Measurements from ENCODE around the gene BTBD2. TPM values are rescaled to one million over a fixed set of nuclear protein-coding genes. Genes with fewer than 3 reads are reported as not detected.
A peak's percentile ranks its signal among the peaks of the same experiment; 100 is the strongest.

Gene BTBD2
- total and polyA plus RNA-seq, 2 of the 13 experiments (the other 11 are each of a cell fraction or from before 2014, with no cell fraction given), result 28.1 to 45.3 TPM

DNA sequence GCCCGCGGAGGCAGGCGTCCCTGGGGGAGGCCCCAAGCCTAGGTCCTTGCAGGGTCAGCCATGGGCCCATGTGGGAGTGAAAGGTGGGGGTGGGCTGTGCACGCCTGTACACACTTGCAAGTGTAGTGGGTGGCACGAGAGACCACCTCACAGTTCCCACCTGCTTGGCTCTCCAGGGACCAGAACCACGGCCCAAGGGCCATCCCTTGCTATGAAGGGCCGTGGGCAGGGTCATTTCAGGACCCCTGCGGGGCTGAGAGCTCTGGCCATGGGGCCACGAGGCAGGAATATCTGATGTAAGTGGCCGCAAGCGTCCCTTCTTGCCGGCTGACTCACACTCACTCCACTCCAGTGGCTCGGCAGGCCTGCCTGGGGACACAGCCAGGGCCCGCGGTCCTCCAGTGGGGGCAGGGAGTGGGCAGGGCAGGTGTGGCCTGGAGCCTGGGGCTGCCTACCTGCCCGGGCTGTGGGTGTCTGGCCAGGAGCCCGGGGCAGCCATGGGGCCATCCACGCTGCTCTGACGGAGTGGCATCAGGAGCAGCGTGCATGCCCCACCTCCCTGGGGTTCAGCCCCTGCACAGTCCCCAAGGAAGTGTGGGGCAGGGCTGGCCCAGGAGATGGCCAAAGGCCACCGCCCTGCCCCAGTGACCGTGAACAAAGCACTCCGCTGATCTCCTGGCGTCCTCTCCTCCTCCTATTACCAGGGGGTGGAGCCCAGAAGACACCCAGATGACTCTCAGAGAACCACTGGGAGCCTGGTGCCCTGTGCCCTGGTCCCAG is 44.1 kb upstream of the BTBD2 start (continued):
- TF ChIP-seq, protein P1, sequence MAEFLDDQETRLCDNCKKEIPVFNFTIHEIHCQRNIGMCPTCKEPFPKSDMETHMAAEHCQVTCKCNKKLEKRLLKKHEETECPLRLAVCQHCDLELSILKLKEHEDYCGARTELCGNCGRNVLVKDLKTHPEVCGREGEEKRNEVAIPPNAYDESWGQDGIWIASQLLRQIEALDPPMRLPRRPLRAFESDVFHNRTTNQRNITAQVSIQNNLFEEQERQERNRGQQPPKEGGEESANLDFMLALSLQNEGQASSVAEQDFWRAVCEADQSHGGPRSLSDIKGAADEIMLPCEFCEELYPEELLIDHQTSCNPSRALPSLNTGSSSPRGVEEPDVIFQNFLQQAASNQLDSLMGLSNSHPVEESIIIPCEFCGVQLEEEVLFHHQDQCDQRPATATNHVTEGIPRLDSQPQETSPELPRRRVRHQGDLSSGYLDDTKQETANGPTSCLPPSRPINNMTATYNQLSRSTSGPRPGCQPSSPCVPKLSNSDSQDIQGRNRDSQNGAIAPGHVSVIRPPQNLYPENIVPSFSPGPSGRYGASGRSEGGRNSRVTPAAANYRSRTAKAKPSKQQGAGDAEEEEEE (CRISPR knock-in tag; IDR thresholded peaks at IDR 0.05; ENCODE audit: borderline replicate concordance), result peak; percentile 66; the same call in 1 of the 2 replicates
- TF ChIP-seq NONO (IDR thresholded peaks at IDR 0.05) (no peak), NONO (CRISPR knock-in tag; conservative IDR thresholded peaks at IDR 0.05) (peak; percentile 54; the same call in 1 of the 2 replicates), SCMH1 (CRISPR knock-in tag; IDR thresholded peaks at IDR 0.05; ENCODE audit: borderline replicate concordance) (no peak), PRMT3 (CRISPR knock-in tag; IDR thresholded peaks at IDR 0.05; ENCODE audit: borderline replicate concordance, low read depth) (no peak), ZSCAN31 (CRISPR knock-in tag; IDR thresholded peaks at IDR 0.05; ENCODE audit: low read depth) (no peak), ZNF333 (CRISPR knock-in tag; IDR thresholded peaks at IDR 0.05; ENCODE audit: borderline replicate concordance) (no peak), ZNF317 (CRISPR knock-in tag; IDR thresholded peaks at IDR 0.05) (peak; percentile 90), ZMYM2 (CRISPR knock-in tag; IDR thresholded peaks at IDR 0.05) (no peak), KLF15 (CRISPR knock-in tag; IDR thresholded peaks at IDR 0.05; ENCODE audit: borderline replicate concordance) (0 out of 2 replicates have a peak, but pooled peaks have one; percentile 38), SP2 (CRISPR knock-in tag; IDR thresholded peaks at IDR 0.05) (0 out of 2 replicates have a peak, but pooled peaks have one; percentile 13), PITX1 (CRISPR knock-in tag; IDR thresholded peaks at IDR 0.05) (peak; percentile 82), HMGA1 (CRISPR knock-in tag; conservative IDR thresholded peaks at IDR 0.05) (no peak), ZNF891 (CRISPR knock-in tag; IDR thresholded peaks at IDR 0.05) (no peak)
- TF ChIP-seq, protein P2, sequence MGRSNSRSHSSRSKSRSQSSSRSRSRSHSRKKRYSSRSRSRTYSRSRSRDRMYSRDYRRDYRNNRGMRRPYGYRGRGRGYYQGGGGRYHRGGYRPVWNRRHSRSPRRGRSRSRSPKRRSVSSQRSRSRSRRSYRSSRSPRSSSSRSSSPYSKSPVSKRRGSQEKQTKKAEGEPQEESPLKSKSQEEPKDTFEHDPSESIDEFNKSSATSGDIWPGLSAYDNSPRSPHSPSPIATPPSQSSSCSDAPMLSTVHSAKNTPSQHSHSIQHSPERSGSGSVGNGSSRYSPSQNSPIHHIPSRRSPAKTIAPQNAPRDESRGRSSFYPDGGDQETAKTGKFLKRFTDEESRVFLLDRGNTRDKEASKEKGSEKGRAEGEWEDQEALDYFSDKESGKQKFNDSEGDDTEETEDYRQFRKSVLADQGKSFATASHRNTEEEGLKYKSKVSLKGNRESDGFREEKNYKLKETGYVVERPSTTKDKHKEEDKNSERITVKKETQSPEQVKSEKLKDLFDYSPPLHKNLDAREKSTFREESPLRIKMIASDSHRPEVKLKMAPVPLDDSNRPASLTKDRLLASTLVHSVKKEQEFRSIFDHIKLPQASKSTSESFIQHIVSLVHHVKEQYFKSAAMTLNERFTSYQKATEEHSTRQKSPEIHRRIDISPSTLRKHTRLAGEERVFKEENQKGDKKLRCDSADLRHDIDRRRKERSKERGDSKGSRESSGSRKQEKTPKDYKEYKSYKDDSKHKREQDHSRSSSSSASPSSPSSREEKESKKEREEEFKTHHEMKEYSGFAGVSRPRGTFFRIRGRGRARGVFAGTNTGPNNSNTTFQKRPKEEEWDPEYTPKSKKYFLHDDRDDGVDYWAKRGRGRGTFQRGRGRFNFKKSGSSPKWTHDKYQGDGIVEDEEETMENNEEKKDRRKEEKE (IDR thresholded peaks at IDR 0.05), result no peak
- TF ChIP-seq, protein P3, sequence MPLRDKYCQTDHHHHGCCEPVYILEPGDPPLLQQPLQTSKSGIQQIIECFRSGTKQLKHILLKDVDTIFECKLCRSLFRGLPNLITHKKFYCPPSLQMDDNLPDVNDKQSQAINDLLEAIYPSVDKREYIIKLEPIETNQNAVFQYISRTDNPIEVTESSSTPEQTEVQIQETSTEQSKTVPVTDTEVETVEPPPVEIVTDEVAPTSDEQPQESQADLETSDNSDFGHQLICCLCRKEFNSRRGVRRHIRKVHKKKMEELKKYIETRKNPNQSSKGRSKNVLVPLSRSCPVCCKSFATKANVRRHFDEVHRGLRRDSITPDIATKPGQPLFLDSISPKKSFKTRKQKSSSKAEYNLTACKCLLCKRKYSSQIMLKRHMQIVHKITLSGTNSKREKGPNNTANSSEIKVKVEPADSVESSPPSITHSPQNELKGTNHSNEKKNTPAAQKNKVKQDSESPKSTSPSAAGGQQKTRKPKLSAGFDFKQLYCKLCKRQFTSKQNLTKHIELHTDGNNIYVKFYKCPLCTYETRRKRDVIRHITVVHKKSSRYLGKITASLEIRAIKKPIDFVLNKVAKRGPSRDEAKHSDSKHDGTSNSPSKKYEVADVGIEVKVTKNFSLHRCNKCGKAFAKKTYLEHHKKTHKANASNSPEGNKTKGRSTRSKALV (CRISPR knock-in tag; IDR thresholded peaks at IDR 0.05), result no peak
- TF ChIP-seq, protein P4, sequence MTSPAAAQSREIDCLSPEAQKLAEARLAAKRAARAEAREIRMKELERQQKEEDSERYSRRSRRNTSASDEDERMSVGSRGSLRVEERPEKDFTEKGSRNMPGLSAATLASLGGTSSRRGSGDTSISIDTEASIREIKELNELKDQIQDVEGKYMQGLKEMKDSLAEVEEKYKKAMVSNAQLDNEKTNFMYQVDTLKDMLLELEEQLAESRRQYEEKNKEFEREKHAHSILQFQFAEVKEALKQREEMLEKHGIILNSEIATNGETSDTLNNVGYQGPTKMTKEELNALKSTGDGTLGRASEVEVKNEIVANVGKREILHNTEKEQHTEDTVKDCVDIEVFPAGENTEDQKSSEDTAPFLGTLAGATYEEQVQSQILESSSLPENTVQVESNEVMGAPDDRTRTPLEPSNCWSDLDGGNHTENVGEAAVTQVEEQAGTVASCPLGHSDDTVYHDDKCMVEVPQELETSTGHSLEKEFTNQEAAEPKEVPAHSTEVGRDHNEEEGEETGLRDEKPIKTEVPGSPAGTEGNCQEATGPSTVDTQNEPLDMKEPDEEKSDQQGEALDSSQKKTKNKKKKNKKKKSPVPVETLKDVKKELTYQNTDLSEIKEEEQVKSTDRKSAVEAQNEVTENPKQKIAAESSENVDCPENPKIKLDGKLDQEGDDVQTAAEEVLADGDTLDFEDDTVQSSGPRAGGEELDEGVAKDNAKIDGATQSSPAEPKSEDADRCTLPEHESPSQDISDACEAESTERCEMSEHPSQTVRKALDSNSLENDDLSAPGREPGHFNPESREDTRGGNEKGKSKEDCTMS (CRISPR knock-in tag; conservative IDR thresholded peaks at IDR 0.05), result no peak
- TF ChIP-seq, protein P5, sequence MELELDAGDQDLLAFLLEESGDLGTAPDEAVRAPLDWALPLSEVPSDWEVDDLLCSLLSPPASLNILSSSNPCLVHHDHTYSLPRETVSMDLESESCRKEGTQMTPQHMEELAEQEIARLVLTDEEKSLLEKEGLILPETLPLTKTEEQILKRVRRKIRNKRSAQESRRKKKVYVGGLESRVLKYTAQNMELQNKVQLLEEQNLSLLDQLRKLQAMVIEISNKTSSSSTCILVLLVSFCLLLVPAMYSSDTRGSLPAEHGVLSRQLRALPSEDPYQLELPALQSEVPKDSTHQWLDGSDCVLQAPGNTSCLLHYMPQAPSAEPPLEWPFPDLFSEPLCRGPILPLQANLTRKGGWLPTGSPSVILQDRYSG (CRISPR knock-in tag; IDR thresholded peaks at IDR 0.05), result no peak

All from HepG2 (cell line).